Keratinocyte (primary cell): Measurements from ENCODE around the gene AK8. TPM values are rescaled to one million over a fixed set of nuclear protein-coding genes. Genes with fewer than 3 reads are reported as not detected.

ENCODE experiments used
- DNase-seq: peaks from one replicate; pipeline ENCODE4 v3.0.0-alpha.2; 2011; ENCODE audit warnings: low read depth, missing footprints, low spot score
- FAIRE-seq: peaks from 2 replicates; lab custom pipeline; 2011; peaks lifted over from hg19 to GRCh38; lab: Jason Lieb, UNC
- H2AFZ ChIP-seq: 2 replicates; pipeline ENCODE4 v1.6.0; 2012; ENCODE audit warnings: low read length, control low read depth, inconsistent platforms; ENCODE audit not compliant: control insufficient read depth
- H3K27ac ChIP-seq: 2 replicates; pipeline ENCODE4 v1.5.1; 2011; ENCODE audit warnings: low read length; ENCODE audit not compliant: control insufficient read depth, insufficient read depth
- H3K27me3 ChIP-seq: 3 replicates; pipeline ENCODE4 v1.6.0; 2011; ENCODE audit warnings: low read length; ENCODE audit not compliant: control insufficient read depth, insufficient read depth; ENCODE audit errors: extremely low read depth
- H3K36me3 ChIP-seq, 2 experiments: 2 replicates in 1 of 2; 3 replicates in 1 of 2; pipeline ENCODE4 v1.5.1; 2011; ENCODE audit warnings: low read length in 2 of 2, mild to moderate bottlenecking in 1 of 2; ENCODE audit not compliant: control insufficient read depth in 2 of 2, insufficient read depth in 2 of 2; ENCODE audit errors: extremely low read depth in 1 of 2
- H3K4me1 ChIP-seq: 3 replicates; pipeline ENCODE4 v1.5.1; 2011; ENCODE audit warnings: low read length; ENCODE audit not compliant: control insufficient read depth, insufficient read depth; ENCODE audit errors: extremely low read depth
- H3K4me2 ChIP-seq: 3 replicates; pipeline ENCODE4 v1.6.0; 2011; ENCODE audit warnings: low read depth, low read length; ENCODE audit not compliant: control insufficient read depth, insufficient read depth; ENCODE audit errors: extremely low read depth
- H3K4me3 ChIP-seq, 3 experiments: fragments of 200-600 bp in 1 of 3; sonication (generic) in 1 of 3; 2 replicates in 2 of 3; 3 replicates in 1 of 3; pipeline ENCODE4 v1.5.1; 2011 to 2016; ENCODE audit warnings: low read length in 3 of 3, mild to moderate bottlenecking in 3 of 3, control low read depth in 2 of 3, inconsistent platforms in 1 of 3, low read depth in 1 of 3, mixed read lengths in 1 of 3, mixed run types in 1 of 3, moderate library complexity in 1 of 3; ENCODE audit not compliant: control insufficient read depth in 2 of 3, insufficient read depth in 2 of 3; ENCODE audit errors: extremely low read depth in 1 of 3
- H3K79me2 ChIP-seq: 2 replicates; pipeline ENCODE4 v1.6.0; 2012; ENCODE audit warnings: low read length; ENCODE audit not compliant: control insufficient read depth, insufficient read depth
- H3K9ac ChIP-seq: 3 replicates; pipeline ENCODE4 v1.6.0; 2011; ENCODE audit warnings: low read length; ENCODE audit not compliant: control insufficient read depth, insufficient read depth; ENCODE audit errors: extremely low read depth
- H3K9me1 ChIP-seq: 3 replicates; pipeline ENCODE4 v1.6.0; 2011; ENCODE audit warnings: low read length; ENCODE audit not compliant: control insufficient read depth, insufficient read depth; ENCODE audit errors: extremely low read depth
- H3K9me3 ChIP-seq: 2 replicates; pipeline ENCODE4 v1.5.1; 2012; ENCODE audit warnings: low read depth, low read length; ENCODE audit not compliant: control insufficient read depth
- H4K20me1 ChIP-seq: 3 replicates; pipeline ENCODE4 v1.6.0; 2011; ENCODE audit warnings: low read length; ENCODE audit not compliant: control insufficient read depth, insufficient read depth; ENCODE audit errors: extremely low read depth
- CTCF ChIP-seq, 3 experiments: IDR thresholded peaks in 1 of 3; conservative IDR thresholded peaks in 1 of 3; optimal IDR thresholded peaks in 1 of 3; 2 replicates in 2 of 3; 3 replicates in 1 of 3; pipeline versions ENCODE3 to v1.5.1; 2011; ENCODE audit warnings: low read length in 3 of 3, mild to moderate bottlenecking in 3 of 3, moderate library complexity in 2 of 3, control low read depth in 1 of 3, inconsistent platforms in 1 of 3; ENCODE audit not compliant: insufficient read depth in 2 of 3; ENCODE audit errors: extremely low read depth in 1 of 3
- EZH2 ChIP-seq: IDR thresholded peaks from one replicate; pipeline ENCODE4 v1.6.1; 2012; ENCODE audit warnings: inconsistent platforms, mild to moderate bottlenecking, low read length, moderate library complexity
- dilution Hi-C: fragments of 300-500 bp; cut with MboI; formaldehyde crosslinking; loops from one replicate; pipeline ENCODE4 v1.7.0; 2020; ENCODE audit warnings: low sequenced_read_pairs; ENCODE audit not compliant: extremely low pct_ligation_motif_present
- polyA plus RNA-seq, 5 experiments: library from polyadenylated mRNA; depleted of rRNA in 3 of 5; stranded (reverse) in 3 of 5; stranded (forward) in 1 of 5; unstranded in 1 of 5; fragments of >200 nt; gene quantifications; 1 replicate in 1 of 5; 2 replicates in 3 of 5; 3 replicates in 1 of 5; pipeline versions ENCODE4 v1.2.1 to v1.2.3, GENCODE V29; 2011 to 2012; ENCODE audit warnings: missing spikeins in 2 of 5, low read depth in 1 of 5, low replicate concordance in 1 of 5

AK8 gene
- polyA plus RNA-seq, 1 donor (not counting 4 experiments of a cell fraction or from before 2014, with no cell fraction given): 0.24 TPM

GRCh38 chr9:132740526-132741309, 137.4 kb downstream of the AK8 start:
- Histone ChIP-seq H3K4me3 (no peak overlapping the region), H3K36me3 (no peaks in the 10 kb centered on the region), H4K20me1 (no peaks in the 10 kb centered on the region), H3K9me3 (no peaks in the 10 kb centered on the region), H3K9me1 (no peaks in the 10 kb centered on the region), H3K27me3 (peaks cover 32% of the 10 kb centered on the region), H2AFZ (no peak overlapping the region), H3K9ac (no peak overlapping the region), H3K4me2 (no peak overlapping the region), H3K4me1 (no peaks in the 10 kb centered on the region), H3K79me2 (no peaks in the 10 kb centered on the region), H3K27ac (no peak overlapping the region)
- FAIRE-seq (no peak), DNase-seq (no peak)
- dilution Hi-C loops: no loop called here
- no peak for TF ChIP-seq CTCF (optimal IDR thresholded peaks at IDR 0.05 in 1 of 3, IDR thresholded peaks at IDR 0.05 in 1 of 3, conservative IDR thresholded peaks at IDR 0.05 in 1 of 3; ENCODE audit: extremely low read depth in 1 of 3, insufficient read depth in 2 of 3, low read length in 3 of 3)
- no peak for TF ChIP-seq EZH2

- H2AFZ ChIP-seq: no peak overlapping the region
- no peak overlapping the region for H3K27ac ChIP-seq
- H4K20me1 ChIP-seq: no peaks in the 10 kb centered on the region
- peaks cover 23% of the 10 kb centered on the region for H3K27me3 ChIP-seq
- H3K4me2 ChIP-seq: no peak overlapping the region
- H3K36me3 ChIP-seq: no peaks in the 10 kb centered on the region
- dilution Hi-C loops: no loop called here
- H3K9me1 ChIP-seq: no peaks in the 10 kb centered on the region
- no peak for DNase-seq
- H3K4me3 ChIP-seq: no peak overlapping the region
- no peak overlapping the region for H3K9ac ChIP-seq
- no peaks in the 10 kb centered on the region for H3K79me2 ChIP-seq
- FAIRE-seq: no peak
- no peaks in the 10 kb centered on the region for H3K9me3 ChIP-seq
- no peaks in the 10 kb centered on the region for H3K4me1 ChIP-seq
- no peak for TF ChIP-seq EZH2
- TF ChIP-seq CTCF (optimal IDR thresholded peaks at IDR 0.05 in 1 of 3, IDR thresholded peaks at IDR 0.05 in 1 of 3, conservative IDR thresholded peaks at IDR 0.05 in 1 of 3; ENCODE audit: extremely low read depth in 1 of 3, insufficient read depth in 2 of 3, low read length in 3 of 3): no peak
Observed at GRCh38 chr9:132739710-132740310, 138.3 kb downstream of the AK8 start.
